Dedifferentiated amniotic fluid mesenchymal stem cell (primary cell): ENCODE measurements around the gene COG5.
"Not testable (repeated sequence)": the region's sequence is repeated elsewhere in the genome, so short reads cannot be mapped to it uniquely, and the experiment has no call there.

Experiments
- DNase-seq: peaks from one replicate; pipeline ENCODE4 v3.0.0-alpha.2; 2016; ENCODE audit errors: extremely low spot score

Gene COG5

GRCh38 chr7:107579885-107580715 is 16.4 kb upstream of the COG5 start, which contains the start of gene BCAP29:
Gene BCAP29, plus strand, starts transcription at chr7:107580246. Its CDS starts 527 bp downstream, at chr7:107580773.
- DNase-seq, result peak; percentile 22

DNA sequence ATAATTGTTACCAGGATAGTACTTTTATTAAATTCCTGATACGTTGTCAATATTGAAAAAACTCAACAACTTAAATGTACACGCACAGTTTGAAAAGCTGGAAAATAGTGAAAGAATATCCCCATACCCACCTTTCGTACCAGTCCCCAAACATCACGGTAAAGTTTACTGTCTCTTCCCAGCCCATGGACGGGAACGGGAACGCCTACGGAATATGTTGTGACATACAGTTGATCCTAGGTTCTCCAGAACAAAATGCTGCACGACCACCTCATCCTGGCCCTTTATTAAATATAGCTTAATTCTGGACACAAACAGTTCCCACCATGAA is 15.8 kb upstream of the COG5 start:
- DNase-seq, result no peak

DNA sequence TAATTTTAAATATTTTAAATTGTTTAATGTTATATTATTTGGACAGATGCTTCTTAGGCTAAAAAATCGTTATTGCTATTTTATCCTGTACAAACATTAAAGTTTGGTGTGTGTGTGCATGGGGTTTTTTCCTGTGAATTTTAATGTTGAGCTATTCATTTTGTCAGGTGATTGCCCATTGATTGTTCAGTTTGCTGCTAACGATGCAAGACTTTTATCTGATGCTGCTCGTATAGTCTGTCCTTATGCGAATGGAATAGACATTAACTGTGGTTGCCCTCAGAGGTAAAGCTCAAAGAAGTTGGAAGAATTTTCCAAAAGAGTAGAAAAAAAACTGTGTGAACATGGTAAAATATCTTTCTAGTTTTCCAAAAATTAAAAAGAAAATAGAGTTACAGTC is 9.8 kb upstream of the COG5 start:
- no peak for DNase-seq

- no peak for DNase-seq
These were observed 6.6 kb upstream of the COG5 start for GRCh38 chr7:107570298-107570697.

DNA sequence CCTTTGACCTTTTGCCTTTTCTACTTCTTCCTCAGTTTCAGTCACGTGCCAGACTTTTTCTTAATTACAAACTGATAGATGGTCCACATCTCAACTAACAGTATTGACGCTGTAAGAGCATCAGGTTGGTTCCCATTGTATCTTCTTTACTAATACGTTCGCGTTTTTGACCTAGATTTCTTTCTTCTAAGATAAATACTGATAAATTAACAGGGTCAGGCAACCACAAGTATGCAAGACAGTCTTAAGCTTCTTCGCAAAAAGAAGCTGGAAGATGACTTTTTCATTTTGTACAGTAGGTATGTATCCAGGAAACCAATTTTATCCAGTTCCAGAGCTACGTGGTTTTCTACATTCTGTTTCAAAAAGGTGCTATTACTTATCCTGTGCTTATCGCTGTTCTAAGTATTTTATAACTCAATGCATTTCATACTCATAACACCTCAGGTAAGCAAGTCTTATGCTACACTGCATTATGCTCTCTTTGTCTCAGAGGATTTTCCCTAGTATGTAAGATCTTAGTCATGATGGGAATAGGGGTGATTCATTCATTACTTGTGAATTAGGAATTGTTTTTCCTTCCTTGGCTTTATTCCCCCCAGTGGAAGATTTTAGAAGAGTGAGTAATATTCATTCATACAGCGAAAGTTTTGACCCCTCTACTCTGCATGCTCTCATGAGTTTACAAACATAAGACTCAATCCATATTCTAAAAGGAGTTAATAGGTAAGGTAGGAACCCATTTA is 1.0 kb upstream of the COG5 start:
- peak; percentile 51 for DNase-seq

DNA sequence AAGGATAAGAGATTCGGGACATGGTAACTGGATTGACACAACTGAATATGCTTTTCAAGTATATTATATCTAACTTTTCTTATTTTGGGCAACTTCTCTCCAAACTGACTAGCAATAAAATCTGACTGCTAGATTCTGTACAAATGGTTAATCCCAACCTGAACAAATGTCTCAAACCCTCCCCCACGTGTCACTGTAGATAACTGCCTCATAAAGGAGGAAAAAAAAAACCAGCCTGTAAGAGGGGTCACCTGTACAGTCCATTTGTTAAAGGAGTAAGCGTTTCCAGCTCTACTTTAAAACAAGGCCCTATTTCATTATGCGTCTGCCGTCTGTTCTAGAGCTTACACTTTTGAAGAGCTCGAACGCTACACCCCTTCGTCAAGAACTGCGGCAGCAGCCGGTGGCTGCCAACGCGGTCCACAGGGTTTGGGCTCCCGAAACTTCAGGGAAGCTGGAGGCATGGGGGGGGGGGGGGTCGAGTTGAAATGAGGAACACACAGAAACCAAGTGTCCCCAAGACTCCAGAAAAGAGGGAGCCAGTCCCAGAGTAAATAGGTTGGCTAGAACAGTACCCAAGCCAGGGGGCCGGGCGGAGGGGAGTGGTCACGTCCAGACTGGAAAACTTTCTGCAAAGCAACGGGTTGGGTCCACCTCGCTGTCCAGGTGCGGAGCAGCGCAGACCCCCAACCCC is 492 bp downstream of the COG5 start:
- DNase-seq, result no peak

GRCh38 chr7:107560898-107561516 is 2.7 kb downstream of the COG5 start:
- DNase-seq, result no peak

GRCh38 chr7:107559864-107560263 is 3.9 kb downstream of the COG5 start:
- peak; percentile 32 for DNase-seq

DNA sequence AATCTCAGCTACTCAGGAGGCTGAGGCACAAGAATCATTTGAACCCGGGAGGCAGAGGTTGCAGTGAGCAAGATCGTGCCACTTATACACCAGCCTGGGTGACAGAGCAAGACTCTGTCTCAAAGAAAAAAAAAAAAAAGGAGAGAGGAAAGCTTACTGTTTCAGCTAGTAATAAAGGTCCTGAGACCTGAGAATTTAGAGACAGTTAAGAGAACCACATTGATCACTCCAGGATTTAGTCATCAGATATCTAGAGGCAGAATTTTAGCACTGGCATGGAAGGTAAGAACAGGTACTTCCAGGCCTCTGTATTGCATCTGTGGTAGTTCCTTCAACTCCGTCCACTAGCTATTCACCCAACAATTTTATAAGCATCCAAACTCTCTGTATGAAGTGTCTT is 7.8 kb downstream of the COG5 start:
- DNase-seq, result no peak

DNA sequence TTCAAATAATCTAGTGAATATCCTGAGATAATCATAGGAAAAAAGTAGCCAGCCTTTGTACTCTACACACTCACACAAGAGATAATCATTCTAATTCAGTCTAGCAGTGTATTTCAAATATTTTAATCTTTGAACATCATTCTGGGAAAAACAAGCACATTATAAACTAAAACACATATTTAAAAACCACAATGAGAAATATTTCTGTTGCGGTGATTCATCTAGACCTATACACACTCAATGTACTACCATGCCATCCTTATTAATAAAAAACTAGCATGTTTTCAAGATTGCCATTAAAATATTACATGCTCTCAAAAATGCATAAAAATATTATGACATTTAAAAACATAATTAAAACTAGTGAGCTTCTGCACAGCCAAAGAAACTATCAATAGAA is 11.8 kb downstream of the COG5 start:
- no peak for DNase-seq

DNA sequence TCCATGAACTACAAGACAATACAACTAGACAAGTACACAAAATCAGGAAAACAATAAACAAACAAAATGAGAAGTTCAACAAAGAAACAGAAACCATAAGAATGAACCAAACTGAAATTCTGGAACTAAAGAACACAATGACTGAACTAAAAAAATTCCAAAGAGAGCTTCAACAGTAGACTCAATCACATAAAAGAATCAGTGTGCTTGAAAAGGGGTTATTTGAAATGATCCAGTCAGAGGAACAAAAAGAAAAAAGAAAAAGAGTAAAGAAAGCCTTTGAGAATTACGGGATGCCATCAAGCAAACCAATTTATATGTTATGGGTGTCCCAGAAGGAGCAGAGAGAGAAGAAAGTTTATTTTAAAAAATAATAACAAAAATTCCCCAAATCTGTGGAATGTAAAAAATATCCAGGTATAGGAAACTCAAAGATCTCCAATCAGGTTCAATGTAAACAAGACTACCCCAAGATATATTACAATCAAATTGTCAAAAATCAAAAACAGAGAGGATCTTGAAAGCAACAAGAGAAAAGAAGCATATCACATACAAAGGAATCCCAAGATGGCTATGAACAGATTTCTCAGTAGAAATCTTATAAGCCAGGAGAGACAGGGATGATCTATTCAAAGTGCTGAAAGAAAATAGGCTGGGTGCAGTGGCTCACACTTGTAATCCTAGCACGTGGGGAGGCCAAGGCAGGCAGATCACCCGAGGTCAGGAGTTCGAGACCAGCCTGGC is 18.7 kb downstream of the COG5 start:
- DNase-seq, result no peak

DNA sequence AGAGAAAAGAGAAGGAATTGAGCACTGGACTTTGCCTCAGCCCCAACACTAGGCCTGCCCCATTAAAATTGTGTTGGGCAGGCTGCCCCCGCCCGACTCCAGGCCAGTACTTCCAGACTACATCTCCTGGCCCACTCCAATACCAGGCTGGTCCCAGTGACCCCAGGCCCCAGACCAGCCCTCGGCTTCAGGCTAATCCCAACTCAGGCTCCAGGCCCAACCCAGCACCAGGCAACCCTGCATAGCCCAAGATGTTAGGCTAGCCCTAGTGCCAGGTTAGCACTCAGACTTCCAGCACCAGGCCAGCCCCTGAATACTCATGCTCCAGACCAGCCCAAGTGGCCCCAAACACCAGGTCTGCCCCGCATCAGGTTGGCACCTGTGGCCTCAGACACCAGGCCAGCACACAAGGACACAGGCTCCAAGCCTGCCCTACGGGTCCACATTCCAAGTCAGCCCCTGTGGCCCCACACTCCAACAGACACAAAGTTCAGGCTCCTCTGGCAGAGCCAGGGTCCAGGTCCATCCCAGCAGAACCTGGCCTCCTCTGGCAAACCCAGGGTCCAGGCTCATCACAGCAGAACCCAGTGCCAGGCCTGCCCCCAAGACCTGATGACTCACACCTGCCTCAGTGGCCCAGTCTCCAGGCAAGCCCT is 20.3 kb downstream of the COG5 start:
- no peak for DNase-seq

DNA sequence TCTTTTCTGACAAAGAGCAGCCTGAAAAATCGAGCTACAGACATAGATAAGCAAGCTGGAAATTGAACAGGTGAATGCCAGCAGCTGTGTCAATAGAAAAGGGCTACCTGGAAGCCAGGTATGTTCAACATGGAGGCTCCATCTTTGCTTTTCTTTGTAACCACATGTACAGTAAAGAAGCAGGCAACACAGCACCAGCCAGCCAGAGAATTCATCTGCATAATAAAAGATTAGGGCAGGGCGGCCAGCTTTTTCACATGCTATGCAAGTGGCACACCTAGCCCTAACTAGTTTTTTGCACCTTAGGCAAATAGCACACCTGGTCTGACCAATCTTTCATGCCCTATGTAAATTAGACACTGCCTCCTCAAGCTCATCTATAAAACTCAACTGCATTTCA is 25.7 kb downstream of the COG5 start:
- DNase-seq, result no peak

DNA sequence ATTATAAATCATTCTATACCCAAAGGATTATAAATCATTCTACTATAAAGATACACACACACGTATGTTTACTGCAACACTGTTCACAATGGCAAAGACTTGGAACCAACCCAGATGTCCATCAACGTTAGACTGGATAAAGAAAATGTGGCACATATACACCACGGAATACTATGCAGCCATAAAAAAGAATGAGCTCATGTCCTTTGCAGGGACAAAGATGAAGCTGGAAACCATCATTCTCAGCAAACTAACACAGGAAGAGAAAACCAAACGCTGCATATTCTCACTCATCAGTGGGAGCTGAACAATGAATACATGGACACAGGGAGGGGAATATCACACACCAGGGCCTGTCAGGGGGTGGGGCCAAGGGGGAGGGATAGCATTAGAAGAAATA is 26.5 kb downstream of the COG5 start:
- not testable (repeated sequence) for DNase-seq

GRCh38 chr7:107534139-107534538 is 29.6 kb downstream of the COG5 start:
- no peak for DNase-seq

DNA sequence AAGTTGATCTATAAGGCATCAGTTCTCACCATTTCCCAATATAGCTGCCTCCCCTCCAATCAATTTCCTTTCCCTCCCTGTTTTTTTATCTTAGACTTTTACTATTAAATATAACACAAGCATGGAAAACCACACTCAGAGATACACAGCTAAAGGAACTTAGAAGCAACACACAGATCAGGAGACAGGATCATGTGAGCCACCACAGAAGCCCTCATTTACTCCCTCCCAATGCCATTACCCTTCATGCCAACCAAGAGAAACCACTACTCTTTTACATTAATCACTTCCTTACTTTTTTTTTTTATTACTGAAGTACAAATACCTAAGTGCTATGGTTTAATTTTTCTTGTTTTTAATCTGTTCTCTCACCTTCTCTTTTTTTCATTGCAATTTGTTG is 33.0 kb downstream of the COG5 start:
- DNase-seq, result no peak

- DNase-seq, result peak; percentile 38
These were observed 35.3 kb downstream of the COG5 start for GRCh38 chr7:107528461-107528860.

- no peak for DNase-seq
These were observed 36.5 kb downstream of the COG5 start for GRCh38 chr7:107527196-107527595.

- no peak for DNase-seq
These were observed 37.0 kb downstream of the COG5 start for GRCh38 chr7:107526672-107527071.

DNA sequence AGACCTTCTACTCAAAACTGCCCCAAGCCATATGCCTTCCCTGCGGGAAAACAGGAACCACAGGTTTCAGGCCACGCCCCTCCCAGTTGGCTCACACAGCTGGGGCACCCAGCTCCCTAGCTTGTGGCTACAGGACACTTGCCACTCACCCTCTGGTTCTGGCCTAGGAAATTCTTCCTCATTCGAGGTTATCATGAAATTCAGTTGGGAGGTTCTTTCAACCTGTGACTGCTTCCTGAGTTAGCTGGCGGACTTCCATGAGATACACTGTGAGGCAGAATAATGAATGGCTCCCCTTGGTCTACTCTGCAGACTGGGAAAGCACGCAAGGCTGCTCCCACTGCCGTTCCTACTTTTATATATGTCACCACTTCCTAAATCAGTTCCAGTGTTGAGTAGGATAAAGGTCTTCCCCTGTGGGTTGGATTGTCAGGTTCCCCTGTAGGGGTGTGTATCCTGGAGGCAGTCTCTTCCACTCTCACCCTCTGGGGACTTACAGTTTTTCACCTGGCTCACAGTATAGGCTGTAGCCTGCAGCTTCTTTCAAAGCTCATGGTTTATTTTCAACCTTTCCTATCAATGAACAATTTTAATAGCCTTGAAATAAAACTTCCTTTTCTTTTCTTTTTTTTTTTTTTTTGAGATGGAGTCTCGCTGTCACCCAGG is 56.9 kb downstream of the COG5 start:
- DNase-seq, result no peak
